Activated T-helper 17 cell treated with anti-CD3 and anti-CD28 coated beads, Interleukin-2, amount 50 U/mL, for 72 hours (primary cell): Measurements from ENCODE around the gene HMOX1. TPM values are rescaled to one million over a fixed set of nuclear protein-coding genes. Genes with fewer than 3 reads are reported as not detected.
A peak's percentile ranks its signal among the peaks of the same experiment; 100 is the strongest.

Source experiments
- ATAC-seq: fragments of 150-1000 bp; cut with Tn5 transposase; replicated peaks from 2 replicates; pipeline ENCODE4 v1.10.0; 2021; ENCODE audit warnings: mild to moderate bottlenecking, moderate library complexity
- H3K27ac Mint-ChIP-seq: one replicate; pipeline ENCODE4 v1.8.0; 2022; ENCODE audit warnings: mixed read lengths
- H3K27me3 Mint-ChIP-seq: one replicate; pipeline ENCODE4 v1.8.0; 2022; ENCODE audit warnings: mixed read lengths
- H3K36me3 Mint-ChIP-seq: one replicate; pipeline ENCODE4 v1.8.0; 2022; ENCODE audit warnings: low read depth, mild to moderate bottlenecking, mixed read lengths
- H3K4me1 Mint-ChIP-seq: one replicate; pipeline ENCODE4 v1.8.0; 2022; ENCODE audit warnings: mixed read lengths
- H3K4me3 Mint-ChIP-seq: one replicate; pipeline ENCODE4 v1.8.0; 2022; ENCODE audit warnings: mild to moderate bottlenecking, mixed read lengths
- H3K9me3 Mint-ChIP-seq: one replicate; pipeline ENCODE4 v1.8.0; 2022; ENCODE audit warnings: mixed read lengths
- total RNA-seq, 2 donors: library from RNA; stranded (reverse); gene quantifications; one replicate each; pipeline ENCODE4 v1.2.3, GENCODE V29; 2022

HMOX1 gene
- total RNA-seq, 2 donors from 2014 or later, result 3.5 to 7.3 TPM

GRCh38 chr22:35399114-35399677 is 18.3 kb downstream of the HMOX1 start:
- peaks cover 49% of the 10 kb centered on the region for H3K36me3 Mint-ChIP-seq
- H3K27me3 Mint-ChIP-seq, result no peaks in the 10 kb centered on the region
- peak overlapping the region; percentile 98 for H3K4me3 Mint-ChIP-seq
- no peaks in the 10 kb centered on the region for H3K9me3 Mint-ChIP-seq
- H3K4me1 Mint-ChIP-seq, result peaks cover 9% of the 10 kb centered on the region
- no peak for ATAC-seq
- H3K27ac Mint-ChIP-seq, result peak overlapping the region; percentile 96

GRCh38 chr22:35399678-35400500 is 19.0 kb downstream of the HMOX1 start, which contains the start of gene MCM5:
Gene MCM5, plus strand, starts transcription at chr22:35400140. Its CDS starts 299 bp downstream, at chr22:35400439.
- peak within 1 kb of the TSS; percentile 98 for H3K4me3 Mint-ChIP-seq
- ATAC-seq, result peak; percentile 100
- H3K4me1 Mint-ChIP-seq, result peaks cover 9% of the 10 kb centered on the region
- peaks cover 56% of the 10 kb centered on the region for H3K36me3 Mint-ChIP-seq
- peak within 1 kb of the TSS; percentile 96 for H3K27ac Mint-ChIP-seq
- no peaks in the 10 kb centered on the region for H3K27me3 Mint-ChIP-seq
- no peaks in the 10 kb centered on the region for H3K9me3 Mint-ChIP-seq

- H3K27ac Mint-ChIP-seq, result peak overlapping the region; percentile 96
- no peaks in the 10 kb centered on the region for H3K27me3 Mint-ChIP-seq
- no peaks in the 10 kb centered on the region for H3K9me3 Mint-ChIP-seq
- peak; percentile 9 for ATAC-seq
- peaks cover 9% of the 10 kb centered on the region for H3K4me1 Mint-ChIP-seq
- peaks cover 62% of the 10 kb centered on the region for H3K36me3 Mint-ChIP-seq
- H3K4me3 Mint-ChIP-seq, result peak overlapping the region; percentile 98
Measured at GRCh38 chr22:35400501-35400790, 19.6 kb downstream of the HMOX1 start.

- H3K4me1 Mint-ChIP-seq, result peaks cover 9% of the 10 kb centered on the region
- H3K4me3 Mint-ChIP-seq, result peak overlapping the region; percentile 98
- no peaks in the 10 kb centered on the region for H3K27me3 Mint-ChIP-seq
- peaks cover 76% of the 10 kb centered on the region for H3K36me3 Mint-ChIP-seq
- ATAC-seq, result no peak
- no peaks in the 10 kb centered on the region for H3K9me3 Mint-ChIP-seq
- peak overlapping the region; percentile 81 for H3K27ac Mint-ChIP-seq
Measured at GRCh38 chr22:35401863-35402262, 21.0 kb downstream of the HMOX1 start.

- peaks cover 9% of the 10 kb centered on the region for H3K4me1 Mint-ChIP-seq
- ATAC-seq, result no peak
- H3K36me3 Mint-ChIP-seq, result peaks cover 91% of the 10 kb centered on the region
- H3K27ac Mint-ChIP-seq, result no peak overlapping the region
- H3K4me3 Mint-ChIP-seq, result peak overlapping the region; percentile 98
- no peaks in the 10 kb centered on the region for H3K27me3 Mint-ChIP-seq
- no peaks in the 10 kb centered on the region for H3K9me3 Mint-ChIP-seq
Measured at GRCh38 chr22:35403356-35403755, 22.5 kb downstream of the HMOX1 start.

GRCh38 chr22:35404176-35404575 is 23.3 kb downstream of the HMOX1 start:
- ATAC-seq, result no peak
- Mint-ChIP-seq H3K36me3 (peaks cover 99% of the 10 kb centered on the region), H3K4me3 (no peak overlapping the region), H3K27me3 (no peaks in the 10 kb centered on the region), H3K9me3 (no peaks in the 10 kb centered on the region), H3K4me1 (peaks cover 9% of the 10 kb centered on the region), H3K27ac (no peak overlapping the region)

- no peak overlapping the region for H3K4me3 Mint-ChIP-seq
- H3K36me3 Mint-ChIP-seq, result peaks cover 99% of the 10 kb centered on the region
- no peaks in the 10 kb centered on the region for H3K27me3 Mint-ChIP-seq
- ATAC-seq, result no peak
- no peaks in the 10 kb centered on the region for H3K9me3 Mint-ChIP-seq
- peaks cover 4% of the 10 kb centered on the region for H3K4me1 Mint-ChIP-seq
- no peak overlapping the region for H3K27ac Mint-ChIP-seq
Measured at GRCh38 chr22:35406443-35406842, 25.5 kb downstream of the HMOX1 start.

- Mint-ChIP-seq H3K27ac (no peak overlapping the region), H3K4me1 (no peaks in the 10 kb centered on the region)
Measured at GRCh38 chr22:35407362-35407761, 26.5 kb downstream of the HMOX1 start.

GRCh38 chr22:35409783-35410662 is 29.1 kb downstream of the HMOX1 start:
- Mint-ChIP-seq H3K4me1 (no peaks in the 10 kb centered on the region), H3K36me3 (peaks cover 99% of the 10 kb centered on the region), H3K27ac (no peak overlapping the region), H3K9me3 (no peaks in the 10 kb centered on the region), H3K4me3 (no peak overlapping the region), H3K27me3 (no peaks in the 10 kb centered on the region)
- ATAC-seq, result peak; percentile 37

More at GRCh38 chr22:35407362-35407761, 26.5 kb downstream of the HMOX1 start:
- Mint-ChIP-seq H3K36me3 (peaks cover 99% of the 10 kb centered on the region), H3K27me3 (no peaks in the 10 kb centered on the region), H3K4me3 (no peak overlapping the region), H3K9me3 (no peaks in the 10 kb centered on the region)
- ATAC-seq, result no peak

GRCh38 chr22:35410663-35411034 is 29.8 kb downstream of the HMOX1 start:
- H3K27ac Mint-ChIP-seq, result no peak overlapping the region
- no peak for ATAC-seq
- no peaks in the 10 kb centered on the region for H3K27me3 Mint-ChIP-seq
- H3K4me3 Mint-ChIP-seq, result no peak overlapping the region
- no peaks in the 10 kb centered on the region for H3K4me1 Mint-ChIP-seq
- peaks cover 99% of the 10 kb centered on the region for H3K36me3 Mint-ChIP-seq
- no peaks in the 10 kb centered on the region for H3K9me3 Mint-ChIP-seq

GRCh38 chr22:35411102-35411501 is 30.2 kb downstream of the HMOX1 start:
- no peak for ATAC-seq
- Mint-ChIP-seq H3K4me1 (no peaks in the 10 kb centered on the region), H3K36me3 (peaks cover 99% of the 10 kb centered on the region), H3K27me3 (no peaks in the 10 kb centered on the region), H3K4me3 (no peak overlapping the region), H3K9me3 (no peaks in the 10 kb centered on the region), H3K27ac (no peak overlapping the region)

GRCh38 chr22:35413624-35414023 is 32.7 kb downstream of the HMOX1 start:
- Mint-ChIP-seq H3K27ac (no peak overlapping the region), H3K4me3 (no peak overlapping the region), H3K9me3 (no peaks in the 10 kb centered on the region), H3K27me3 (no peaks in the 10 kb centered on the region), H3K4me1 (no peaks in the 10 kb centered on the region), H3K36me3 (peaks cover 96% of the 10 kb centered on the region)
- ATAC-seq, result no peak

GRCh38 chr22:35417606-35418005 is 36.7 kb downstream of the HMOX1 start:
- Mint-ChIP-seq H3K27me3 (no peaks in the 10 kb centered on the region), H3K4me1 (no peaks in the 10 kb centered on the region), H3K4me3 (no peak overlapping the region), H3K27ac (no peak overlapping the region), H3K9me3 (no peaks in the 10 kb centered on the region), H3K36me3 (peaks cover 97% of the 10 kb centered on the region)
- ATAC-seq, result no peak

- Mint-ChIP-seq H3K27ac (no peak overlapping the region), H3K4me1 (no peaks in the 10 kb centered on the region), H3K9me3 (no peaks in the 10 kb centered on the region), H3K36me3 (peaks cover 97% of the 10 kb centered on the region), H3K4me3 (no peak overlapping the region), H3K27me3 (no peaks in the 10 kb centered on the region)
- no peak for ATAC-seq
Measured at GRCh38 chr22:35418088-35418487, 37.2 kb downstream of the HMOX1 start.
